ENCODE results near the gene CCDC120.

DNA sequence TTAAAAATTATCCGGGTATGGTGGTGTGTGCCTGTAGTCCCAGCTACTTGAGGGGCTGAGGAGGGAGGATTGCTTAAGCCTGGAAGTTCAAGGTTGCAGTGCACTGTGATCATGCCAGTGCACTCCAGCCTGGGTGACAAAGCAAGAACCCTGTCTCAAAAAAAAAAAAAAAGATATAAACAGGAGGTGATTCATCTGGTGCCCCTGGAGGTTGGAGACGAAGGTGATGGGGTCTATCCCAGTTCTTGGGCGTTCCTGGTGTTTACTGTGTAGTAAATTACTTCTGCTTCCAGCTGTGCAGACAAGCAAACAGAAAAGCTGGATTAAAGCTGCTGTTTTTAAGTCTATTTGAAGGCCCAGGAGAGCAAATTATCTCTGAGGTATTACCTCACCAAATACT is 44.8 kb downstream of the CCDC120 start:
- TF ChIP-seq, protein P1, sequence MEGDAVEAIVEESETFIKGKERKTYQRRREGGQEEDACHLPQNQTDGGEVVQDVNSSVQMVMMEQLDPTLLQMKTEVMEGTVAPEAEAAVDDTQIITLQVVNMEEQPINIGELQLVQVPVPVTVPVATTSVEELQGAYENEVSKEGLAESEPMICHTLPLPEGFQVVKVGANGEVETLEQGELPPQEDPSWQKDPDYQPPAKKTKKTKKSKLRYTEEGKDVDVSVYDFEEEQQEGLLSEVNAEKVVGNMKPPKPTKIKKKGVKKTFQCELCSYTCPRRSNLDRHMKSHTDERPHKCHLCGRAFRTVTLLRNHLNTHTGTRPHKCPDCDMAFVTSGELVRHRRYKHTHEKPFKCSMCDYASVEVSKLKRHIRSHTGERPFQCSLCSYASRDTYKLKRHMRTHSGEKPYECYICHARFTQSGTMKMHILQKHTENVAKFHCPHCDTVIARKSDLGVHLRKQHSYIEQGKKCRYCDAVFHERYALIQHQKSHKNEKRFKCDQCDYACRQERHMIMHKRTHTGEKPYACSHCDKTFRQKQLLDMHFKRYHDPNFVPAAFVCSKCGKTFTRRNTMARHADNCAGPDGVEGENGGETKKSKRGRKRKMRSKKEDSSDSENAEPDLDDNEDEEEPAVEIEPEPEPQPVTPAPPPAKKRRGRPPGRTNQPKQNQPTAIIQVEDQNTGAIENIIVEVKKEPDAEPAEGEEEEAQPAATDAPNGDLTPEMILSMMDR (conservative IDR thresholded peaks at IDR 0.05; ENCODE audit: low read depth, low read length), result no peak
- TF ChIP-seq EZH2phosphoT487 (IDR thresholded peaks at IDR 0.05; ENCODE audit: borderline replicate concordance, low read length), result no peak
- TF ChIP-seq EZH2 (IDR thresholded peaks at IDR 0.05; ENCODE audit: low read length, unreplicated experiment), result no peak

All from PC-3 (cell line).